Liver (tissue), 9 donors: ENCODE measurements around the gene VMA21. TPM values are rescaled to one million over a fixed set of nuclear protein-coding genes. Genes with fewer than 3 reads are reported as not detected.

ENCODE experiments used
- DNase-seq: peaks from one replicate; pipeline ENCODE4 v3.0.0-alpha.2; 2017; ENCODE audit warnings: low spot score
- H3K27ac ChIP-seq, 2 donors: one replicate each; pipeline ENCODE4 v1.7.0; 2013; ENCODE audit warnings: inconsistent platforms in 2 of 2, low read length in 2 of 2, control low read depth in 1 of 2, low read depth in 1 of 2, mild to moderate bottlenecking in 1 of 2
- H3K27me3 ChIP-seq, 4 donors: one replicate each; pipeline versions ENCODE4 v1.6.1 to v1.7.0; 2013; ENCODE audit warnings: low read length in 3 of 4, inconsistent platforms in 1 of 4, mild to moderate bottlenecking in 1 of 4, moderate library complexity in 1 of 4; ENCODE audit not compliant: control insufficient read depth in 4 of 4, insufficient read depth in 4 of 4
- H3K36me3 ChIP-seq, 4 donors: one replicate each; pipeline versions ENCODE4 v1.6.1 to v1.7.0; 2013; ENCODE audit warnings: low read length in 3 of 4, mild to moderate bottlenecking in 3 of 4, low read depth in 1 of 4, moderate library complexity in 1 of 4; ENCODE audit not compliant: control insufficient read depth in 4 of 4, insufficient read depth in 3 of 4
- H3K4me1 ChIP-seq, 4 donors: one replicate each; pipeline versions ENCODE4 v1.6.1 to v1.7.0; 2013; ENCODE audit warnings: low read length in 3 of 4, mild to moderate bottlenecking in 3 of 4, moderate library complexity in 1 of 4; ENCODE audit not compliant: control insufficient read depth in 4 of 4, insufficient read depth in 4 of 4
- H3K4me3 ChIP-seq, 3 donors: one replicate each; pipeline versions ENCODE4 v1.6.1 to v1.7.0; 2013; ENCODE audit warnings: low read length in 3 of 3, control low read depth in 1 of 3, low read depth in 1 of 3, mild to moderate bottlenecking in 1 of 3
- H3K9ac ChIP-seq, 2 donors: one replicate each; pipeline ENCODE4 v1.7.0; 2013; ENCODE audit warnings: low read length in 2 of 2, mild to moderate bottlenecking in 2 of 2, moderate library complexity in 2 of 2, control low read depth in 1 of 2, low read depth in 1 of 2
- H3K9me3 ChIP-seq, 4 donors: one replicate each; pipeline versions ENCODE4 v1.6.1 to v1.7.0; 2013; ENCODE audit warnings: low read length in 3 of 4; ENCODE audit not compliant: control insufficient read depth in 4 of 4
- ATF3 ChIP-seq: IDR thresholded peaks from 2 replicates; pipeline ENCODE4 v1.6.1; 2016; ENCODE audit warnings: antibody characterized with exemption
- EGR1 ChIP-seq, 2 donors: IDR thresholded peaks; 2 replicates each; pipeline ENCODE4 v1.6.1; 2016 to 2018; ENCODE audit warnings: antibody characterized with exemption in 2 of 2, low read depth in 2 of 2
- FOXA1 ChIP-seq: IDR thresholded peaks from 2 replicates; pipeline ENCODE4 v1.6.1; 2016; ENCODE audit warnings: antibody characterized with exemption
- FOXA2 ChIP-seq: IDR thresholded peaks from 2 replicates; pipeline ENCODE4 v1.6.1; 2016; ENCODE audit warnings: antibody characterized with exemption
- GABPA ChIP-seq, 2 donors: IDR thresholded peaks in 1 of 2; conservative IDR thresholded peaks in 1 of 2; 2 replicates each; pipeline ENCODE4 v1.6.1; 2016; ENCODE audit warnings: antibody characterized with exemption in 2 of 2, mild to moderate bottlenecking in 1 of 2, moderate library complexity in 1 of 2
- HNF4A ChIP-seq, 2 donors: conservative IDR thresholded peaks; 2 replicates each; pipeline ENCODE4 v1.6.1; 2016; ENCODE audit warnings: antibody characterized with exemption in 2 of 2, mild to moderate bottlenecking in 2 of 2
- HNF4G ChIP-seq: IDR thresholded peaks from 2 replicates; pipeline ENCODE4 v1.6.1; 2016; ENCODE audit warnings: antibody characterized with exemption
- JUND ChIP-seq, 2 donors: IDR thresholded peaks; 2 replicates each; pipeline ENCODE4 v1.6.1; 2016; ENCODE audit warnings: antibody characterized with exemption in 2 of 2
- MAX ChIP-seq: IDR thresholded peaks from 2 replicates; pipeline ENCODE4 v1.6.1; 2016; ENCODE audit warnings: antibody characterized with exemption
- NR2F2 ChIP-seq: IDR thresholded peaks from 2 replicates; pipeline ENCODE4 v1.6.1; 2016; ENCODE audit warnings: antibody characterized with exemption
- RAD21 ChIP-seq, 2 donors: IDR thresholded peaks; 2 replicates each; pipeline ENCODE4 v1.6.1; 2016; ENCODE audit warnings: antibody characterized with exemption in 2 of 2, mild to moderate bottlenecking in 2 of 2
- REST ChIP-seq: IDR thresholded peaks from 2 replicates; pipeline ENCODE4 v1.6.1; 2016; ENCODE audit warnings: antibody characterized with exemption, mild to moderate bottlenecking
- SP1 ChIP-seq: IDR thresholded peaks from 2 replicates; pipeline ENCODE4 v1.6.1; 2018; ENCODE audit warnings: antibody characterized with exemption, mild to moderate bottlenecking
- TAF1 ChIP-seq: conservative IDR thresholded peaks from 2 replicates; pipeline ENCODE4 v1.6.1; 2016; ENCODE audit warnings: antibody characterized with exemption, mild to moderate bottlenecking
- YY1 ChIP-seq: IDR thresholded peaks from 2 replicates; pipeline ENCODE4 v1.6.1; 2016; ENCODE audit warnings: antibody characterized with exemption, mild to moderate bottlenecking
- ZBTB33 ChIP-seq: IDR thresholded peaks from 2 replicates; pipeline ENCODE4 v1.6.1; 2016; ENCODE audit warnings: antibody characterized with exemption
- WGBS: extraction: QIAGEN DNeasy Blood & Tissue Kit; methylation state at CpG from one replicate; pipeline ENCODE4 v1.1.7; 2013; 5-methylcytosine and 5-hydroxymethylcytosine counted together
- polyA plus RNA-seq, 2 donors: library from polyadenylated mRNA; stranded (reverse) in 1 of 2; unstranded in 1 of 2; fragments of 200-250 nt in 1 of 2; fragments of >200 nt in 1 of 2; fragmentation: Nextera tagmentation in 1 of 2; extraction: Ambion mirVana in 1 of 2; gene quantifications; one replicate each; pipeline versions ENCODE4 v1.2.1 to v1.2.3, GENCODE V29; 2013 to 2015
- total RNA-seq, 2 donors: library from RNA; depleted of rRNA; stranded (reverse); fragments of >200 nt; gene quantifications; one replicate each; pipeline ENCODE4 v1.2.3, GENCODE V29; 2014
- donor health status: healthy.
- donor health status: healthy.
- donor health status: healthy.
- donor health status: healthy.
- donor health status: healthy.

VMA21 gene
- total and polyA plus RNA-seq, 4 donors, result 4.1 to 20.6 (median 11.9) TPM

GRCh38 chrX:151391722-151392121, 5.3 kb upstream of the VMA21 start:
- Histone ChIP-seq H3K36me3 (no peaks in the 10 kb centered on the region), H3K4me3 (no peak overlapping the region), H3K4me1 (peaks cover 0 to 5% (median 3%) of the 10 kb centered on the region in 4 donors), H3K9me3 (no peaks in the 10 kb centered on the region), H3K27ac (no peak overlapping the region), H3K27me3 (no peaks in the 10 kb centered on the region), H3K9ac (no peak overlapping the region)
- WGBS, result 97% methylated on average over 22 of the region's 22 CpGs
- DNase-seq, result no peak
- no peak for TF ChIP-seq ZBTB33
- TF ChIP-seq ATF3, result no peak
- no peak for TF ChIP-seq HNF4A (conservative IDR thresholded peaks at IDR 0.05)
- no peak for TF ChIP-seq JUND (IDR thresholded peaks at IDR 0.05)
- TF ChIP-seq HNF4G, result no peak
- TF ChIP-seq GABPA (IDR thresholded peaks at IDR 0.05 in 1 of 2, conservative IDR thresholded peaks at IDR 0.05 in 1 of 2), result no peak

- H3K4me1 ChIP-seq, result peaks cover 0 to 6% (median 4%) of the 10 kb centered on the region in 4 donors
- no peak overlapping the region for H3K4me3 ChIP-seq
- no peak for DNase-seq
- no peaks in the 10 kb centered on the region for H3K9me3 ChIP-seq
- no peak overlapping the region for H3K27ac ChIP-seq
- H3K9ac ChIP-seq, result no peak overlapping the region
- no peaks in the 10 kb centered on the region for H3K27me3 ChIP-seq
- TF ChIP-seq RAD21 (IDR thresholded peaks at IDR 0.05), result no peak
- no peak for TF ChIP-seq ZBTB33
- TF ChIP-seq ATF3, result no peak
- no peak for TF ChIP-seq HNF4A (conservative IDR thresholded peaks at IDR 0.05)
- TF ChIP-seq SP1, result no peak
- no peak for TF ChIP-seq TAF1
- TF ChIP-seq EGR1 (IDR thresholded peaks at IDR 0.05; ENCODE audit: low read depth in 2 of 2), result no peak
- no peak for TF ChIP-seq MAX
- no peak for TF ChIP-seq FOXA2
- TF ChIP-seq REST, result no peak
- TF ChIP-seq GABPA (IDR thresholded peaks at IDR 0.05 in 1 of 2, conservative IDR thresholded peaks at IDR 0.05 in 1 of 2), result no peak
- no peak for TF ChIP-seq YY1
- TF ChIP-seq JUND (IDR thresholded peaks at IDR 0.05), result no peak
- no peak for TF ChIP-seq NR2F2
- no peak for TF ChIP-seq FOXA1
- no peak for TF ChIP-seq HNF4G
- H3K36me3 ChIP-seq, result no peaks in the 10 kb centered on the region
- 74% methylated on average over 1 of the region's 1 CpG for WGBS
Observed at GRCh38 chrX:151393514-151393913, 3.5 kb upstream of the VMA21 start.
